ENCODE data around the gene SV2C. TPM values are rescaled to one million over a fixed set of nuclear protein-coding genes. Genes with fewer than 3 reads are reported as not detected.

SV2C gene
- total RNA-seq, 2 donors from 2014 or later, result not detected

GRCh38 chr5:76152161-76152560 lies 69.0 kb downstream of the SV2C start:
- Histone ChIP-seq H3K4me3 (ENCODE audit: low read length) (no peak overlapping the region), H3K36me3 (ENCODE audit: control insufficient read depth, insufficient read depth, low read length) (no peaks in the 10 kb centered on the region), H3K4me1 (ENCODE audit: control insufficient read depth, insufficient read depth, low read length) (no peaks in the 10 kb centered on the region), H3K27ac (ENCODE audit: low read depth, low read length) (no peak overlapping the region), H3K9me3 (ENCODE audit: control insufficient read depth, low read length) (no peaks in the 10 kb centered on the region), H3K9ac (ENCODE audit: extremely low read depth, low read length, poor library complexity, severe bottlenecking) (no peak overlapping the region), H3K27me3 (ENCODE audit: control insufficient read depth, insufficient read depth, low read length, poor library complexity, severe bottlenecking) (no peaks in the 10 kb centered on the region)
- no peak for DNase-seq
- no peaks in the 10 kb centered on the region for H3K36me3 Mint-ChIP-seq (ENCODE audit: low read depth)
- no peak for TF ChIP-seq CTCF (conservative IDR thresholded peaks at IDR 0.05)
- H3K27me3 Mint-ChIP-seq (ENCODE audit: insufficient read depth), result no peaks in the 10 kb centered on the region
- no peak overlapping the region for H3K4me3 Mint-ChIP-seq
- H3K4me1 Mint-ChIP-seq, result no peaks in the 10 kb centered on the region
- H3K9me3 Mint-ChIP-seq, result no peaks in the 10 kb centered on the region
- 0 to 65% methylated on average over 1 to 3 of the region's 3 CpGs for WGBS, 2 experiments (ENCODE audit: insufficient coverage in 1 of 2, insufficient read length in 1 of 2)
- H3K27ac Mint-ChIP-seq, result no peak overlapping the region

DNA sequence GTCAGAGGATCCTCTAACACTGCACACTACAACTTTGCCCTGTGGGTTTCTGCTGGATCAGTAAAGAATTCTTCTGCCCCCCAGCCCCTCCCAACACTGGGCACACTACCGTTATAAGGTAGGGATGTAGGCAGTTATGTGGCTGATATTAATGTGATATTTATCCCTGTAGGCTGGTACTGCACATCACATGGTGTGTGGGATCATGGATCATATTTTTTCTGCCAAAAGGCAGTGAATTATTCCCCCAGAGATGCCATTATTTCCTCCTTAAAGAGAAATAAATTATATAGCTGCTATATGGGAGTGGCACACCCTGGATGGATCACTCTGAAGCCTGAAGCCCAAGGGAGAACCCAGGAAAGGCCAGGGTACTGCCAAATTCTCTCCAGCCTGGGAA lies 69.5 kb downstream of the SV2C start:
- no peaks in the 10 kb centered on the region for H3K9me3 ChIP-seq (ENCODE audit: control insufficient read depth, low read length)
- H3K36me3 ChIP-seq (ENCODE audit: control insufficient read depth, insufficient read depth, low read length), result no peaks in the 10 kb centered on the region
- WGBS, 2 experiments (ENCODE audit: insufficient coverage in 1 of 2, insufficient read length in 1 of 2), result 88% methylated on average over 1 of the region's 1 CpG; no CpG with 5 or more reads in 1 of the 2 experiments
- H3K27me3 Mint-ChIP-seq (ENCODE audit: insufficient read depth), result no peaks in the 10 kb centered on the region
- no peaks in the 10 kb centered on the region for H3K4me1 Mint-ChIP-seq
- no peak overlapping the region for H3K4me3 Mint-ChIP-seq
- H3K36me3 Mint-ChIP-seq (ENCODE audit: low read depth), result no peaks in the 10 kb centered on the region
- no peak overlapping the region for H3K4me3 ChIP-seq (ENCODE audit: low read length)
- no peak overlapping the region for H3K27ac Mint-ChIP-seq
- no peak overlapping the region for H3K9ac ChIP-seq (ENCODE audit: extremely low read depth, low read length, poor library complexity, severe bottlenecking)
- no peaks in the 10 kb centered on the region for H3K9me3 Mint-ChIP-seq
- H3K27me3 ChIP-seq (ENCODE audit: control insufficient read depth, insufficient read depth, low read length, poor library complexity, severe bottlenecking), result no peaks in the 10 kb centered on the region
- TF ChIP-seq CTCF (conservative IDR thresholded peaks at IDR 0.05), result no peak
- H3K4me1 ChIP-seq (ENCODE audit: control insufficient read depth, insufficient read depth, low read length), result no peaks in the 10 kb centered on the region
- no peak for DNase-seq
- H3K27ac ChIP-seq (ENCODE audit: low read depth, low read length), result no peak overlapping the region

DNA sequence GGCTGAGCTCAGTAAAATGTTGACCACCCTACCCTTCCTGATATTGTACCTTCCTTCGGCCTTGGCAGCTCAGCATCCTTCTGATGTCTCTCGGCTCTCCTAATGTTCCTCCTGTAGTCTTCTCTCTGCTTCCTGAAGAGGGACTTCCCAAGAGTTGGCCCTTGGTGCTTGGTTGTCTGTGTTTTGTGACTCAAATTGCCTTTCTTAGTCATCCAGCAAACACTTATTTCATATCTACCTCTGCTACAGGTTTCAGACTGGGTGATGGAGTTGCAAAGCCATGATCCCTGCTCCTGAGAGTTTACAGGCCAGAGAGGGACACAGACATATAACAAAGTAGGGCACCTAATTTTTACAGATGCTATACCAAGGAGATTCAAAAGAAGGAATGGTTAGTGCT lies 70.1 kb downstream of the SV2C start:
- DNase-seq, result no peak
- no peaks in the 10 kb centered on the region for H3K27me3 ChIP-seq (ENCODE audit: control insufficient read depth, insufficient read depth, low read length, poor library complexity, severe bottlenecking)
- H3K27me3 Mint-ChIP-seq (ENCODE audit: insufficient read depth), result no peaks in the 10 kb centered on the region
- no peak for TF ChIP-seq CTCF (conservative IDR thresholded peaks at IDR 0.05)
- no peak overlapping the region for H3K4me3 ChIP-seq (ENCODE audit: low read length)
- H3K9me3 Mint-ChIP-seq, result no peaks in the 10 kb centered on the region
- H3K27ac Mint-ChIP-seq, result no peak overlapping the region
- no peaks in the 10 kb centered on the region for H3K4me1 Mint-ChIP-seq
- H3K36me3 ChIP-seq (ENCODE audit: control insufficient read depth, insufficient read depth, low read length), result no peaks in the 10 kb centered on the region
- no peak overlapping the region for H3K27ac ChIP-seq (ENCODE audit: low read depth, low read length)
- H3K4me1 ChIP-seq (ENCODE audit: control insufficient read depth, insufficient read depth, low read length), result no peaks in the 10 kb centered on the region
- WGBS, 2 experiments (ENCODE audit: insufficient coverage in 1 of 2, insufficient read length in 1 of 2), result 88 to 100% methylated on average over 1 to 2 of the region's 2 CpGs
- H3K9ac ChIP-seq (ENCODE audit: extremely low read depth, low read length, poor library complexity, severe bottlenecking), result no peak overlapping the region
- H3K36me3 Mint-ChIP-seq (ENCODE audit: low read depth), result no peaks in the 10 kb centered on the region
- H3K9me3 ChIP-seq (ENCODE audit: control insufficient read depth, low read length), result no peaks in the 10 kb centered on the region
- H3K4me3 Mint-ChIP-seq, result no peak overlapping the region

Data from endodermal cell (in vitro differentiated cells).